SK-N-SH treated with all-trans-retinoic acid at 6 μM for 48 hours (cell line): ENCODE data around the gene RNF213.

ENCODE experiments used
- BACH2 ChIP-seq: fragments of 250-450 bp; sonication (Bioruptor Pico); IDR thresholded peaks from 2 replicates; pipeline ENCODE4 v1.9.0; 2021; ENCODE audit warnings: mild to moderate bottlenecking, borderline replicate concordance
- RARB ChIP-seq: fragments of 250-450 bp; sonication (Bioruptor Pico); IDR thresholded peaks from 2 replicates; pipeline ENCODE4 v1.8.0; 2021; ENCODE audit warnings: mild to moderate bottlenecking, moderate library complexity
- ZC3H10 ChIP-seq: fragments of 250-450 bp; sonication (Bioruptor Pico); IDR thresholded peaks from 2 replicates; pipeline ENCODE4 v1.5.1; 2021; ENCODE audit warnings: mild to moderate bottlenecking, moderate library complexity
- ZNF8 ChIP-seq: fragments of 450-650 bp; formaldehyde crosslinking; IDR thresholded peaks from 2 replicates; pipeline ENCODE4 v1.5.0; 2020; ENCODE audit warnings: mild to moderate bottlenecking, moderate library complexity
- TF ChIP-seq, protein P1 (sequence below): fragments of 250-450 bp; sonication (Bioruptor Pico); IDR thresholded peaks from 2 replicates; pipeline ENCODE4 v1.5.0; 2020; ENCODE audit warnings: mild to moderate bottlenecking, moderate library complexity

DNA sequence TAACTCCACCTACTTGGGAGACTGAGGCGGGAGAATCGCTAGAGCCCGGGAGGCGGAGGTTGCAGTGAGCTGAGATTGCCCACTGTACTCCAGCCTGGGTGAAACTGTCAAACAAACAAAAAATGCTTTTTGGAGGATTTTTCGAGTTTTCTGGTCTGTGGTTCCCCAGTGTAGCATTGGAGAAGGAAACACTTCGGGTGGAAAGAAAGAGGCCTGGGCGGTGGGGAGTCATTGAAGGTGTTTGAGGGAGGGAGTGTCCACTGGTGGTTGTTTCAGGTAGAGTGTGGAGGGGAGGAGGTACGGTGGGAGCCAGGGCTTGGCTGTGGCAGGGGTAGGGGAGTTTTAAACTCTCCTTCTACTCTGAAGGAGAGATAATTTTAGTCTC is 1.2 kb downstream of the RNF213 start:
- TF ChIP-seq, protein P1, sequence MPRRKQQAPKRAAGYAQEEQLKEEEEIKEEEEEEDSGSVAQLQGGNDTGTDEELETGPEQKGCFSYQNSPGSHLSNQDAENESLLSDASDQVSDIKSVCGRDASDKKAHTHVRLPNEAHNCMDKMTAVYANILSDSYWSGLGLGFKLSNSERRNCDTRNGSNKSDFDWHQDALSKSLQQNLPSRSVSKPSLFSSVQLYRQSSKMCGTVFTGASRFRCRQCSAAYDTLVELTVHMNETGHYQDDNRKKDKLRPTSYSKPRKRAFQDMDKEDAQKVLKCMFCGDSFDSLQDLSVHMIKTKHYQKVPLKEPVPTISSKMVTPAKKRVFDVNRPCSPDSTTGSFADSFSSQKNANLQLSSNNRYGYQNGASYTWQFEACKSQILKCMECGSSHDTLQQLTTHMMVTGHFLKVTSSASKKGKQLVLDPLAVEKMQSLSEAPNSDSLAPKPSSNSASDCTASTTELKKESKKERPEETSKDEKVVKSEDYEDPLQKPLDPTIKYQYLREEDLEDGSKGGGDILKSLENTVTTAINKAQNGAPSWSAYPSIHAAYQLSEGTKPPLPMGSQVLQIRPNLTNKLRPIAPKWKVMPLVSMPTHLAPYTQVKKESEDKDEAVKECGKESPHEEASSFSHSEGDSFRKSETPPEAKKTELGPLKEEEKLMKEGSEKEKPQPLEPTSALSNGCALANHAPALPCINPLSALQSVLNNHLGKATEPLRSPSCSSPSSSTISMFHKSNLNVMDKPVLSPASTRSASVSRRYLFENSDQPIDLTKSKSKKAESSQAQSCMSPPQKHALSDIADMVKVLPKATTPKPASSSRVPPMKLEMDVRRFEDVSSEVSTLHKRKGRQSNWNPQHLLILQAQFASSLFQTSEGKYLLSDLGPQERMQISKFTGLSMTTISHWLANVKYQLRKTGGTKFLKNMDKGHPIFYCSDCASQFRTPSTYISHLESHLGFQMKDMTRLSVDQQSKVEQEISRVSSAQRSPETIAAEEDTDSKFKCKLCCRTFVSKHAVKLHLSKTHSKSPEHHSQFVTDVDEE (CRISPR knock-in tag): no peak
- TF ChIP-seq BACH2 (CRISPR knock-in tag): no peak
- TF ChIP-seq ZNF8 (CRISPR knock-in tag): no peak
- TF ChIP-seq RARB: no peak
- no peak for TF ChIP-seq ZC3H10 (CRISPR knock-in tag)
